ENCODE results near the gene PROC.

DNA sequence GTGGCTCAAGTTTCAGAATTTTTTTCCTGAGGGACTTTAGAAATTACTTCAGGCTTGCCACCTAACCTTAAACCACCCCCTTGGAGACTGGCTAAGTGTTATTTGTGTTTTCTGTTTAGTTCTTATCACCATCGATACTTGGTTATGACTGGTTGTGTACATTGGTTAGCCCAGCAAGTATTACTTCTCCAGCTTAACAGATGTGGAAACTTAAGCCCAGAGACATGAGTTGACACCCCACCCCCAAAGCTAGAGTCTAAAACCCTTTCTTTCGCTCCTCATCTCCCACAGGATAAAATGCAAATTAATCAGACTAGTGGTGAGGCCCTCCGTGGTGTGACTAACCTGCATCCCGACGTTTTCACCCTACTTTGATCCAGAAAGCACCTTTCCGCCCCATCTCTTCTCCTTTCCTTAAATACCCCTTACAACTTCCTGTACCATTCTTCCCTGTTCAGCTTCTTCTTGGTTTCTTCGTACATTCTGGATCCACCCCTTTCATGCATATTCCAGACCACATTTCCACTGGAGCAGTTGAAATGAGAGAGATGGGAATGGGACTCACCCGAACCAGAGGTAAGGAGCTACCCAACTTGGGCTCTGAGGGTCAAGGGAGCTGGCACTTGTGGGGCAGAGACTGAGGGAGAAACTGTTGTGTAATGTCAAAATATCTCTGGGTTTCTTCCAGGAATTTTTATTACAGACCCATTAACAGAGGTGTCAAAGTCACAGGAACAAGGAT lies 29.6 kb upstream of the PROC start:
- TF ChIP-seq POLR2A (IDR thresholded peaks at IDR 0.05), result no peak
- TF ChIP-seq, protein P1, sequence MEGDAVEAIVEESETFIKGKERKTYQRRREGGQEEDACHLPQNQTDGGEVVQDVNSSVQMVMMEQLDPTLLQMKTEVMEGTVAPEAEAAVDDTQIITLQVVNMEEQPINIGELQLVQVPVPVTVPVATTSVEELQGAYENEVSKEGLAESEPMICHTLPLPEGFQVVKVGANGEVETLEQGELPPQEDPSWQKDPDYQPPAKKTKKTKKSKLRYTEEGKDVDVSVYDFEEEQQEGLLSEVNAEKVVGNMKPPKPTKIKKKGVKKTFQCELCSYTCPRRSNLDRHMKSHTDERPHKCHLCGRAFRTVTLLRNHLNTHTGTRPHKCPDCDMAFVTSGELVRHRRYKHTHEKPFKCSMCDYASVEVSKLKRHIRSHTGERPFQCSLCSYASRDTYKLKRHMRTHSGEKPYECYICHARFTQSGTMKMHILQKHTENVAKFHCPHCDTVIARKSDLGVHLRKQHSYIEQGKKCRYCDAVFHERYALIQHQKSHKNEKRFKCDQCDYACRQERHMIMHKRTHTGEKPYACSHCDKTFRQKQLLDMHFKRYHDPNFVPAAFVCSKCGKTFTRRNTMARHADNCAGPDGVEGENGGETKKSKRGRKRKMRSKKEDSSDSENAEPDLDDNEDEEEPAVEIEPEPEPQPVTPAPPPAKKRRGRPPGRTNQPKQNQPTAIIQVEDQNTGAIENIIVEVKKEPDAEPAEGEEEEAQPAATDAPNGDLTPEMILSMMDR (IDR thresholded peaks at IDR 0.05), result no peak

Measured in heart left ventricle (tissue), 13 donors.